Esophagus squamous epithelium (tissue), 5 donors: ENCODE data around the gene CCDC187. TPM values are rescaled to one million over a fixed set of nuclear protein-coding genes. Genes with fewer than 3 reads are reported as not detected.

ENCODE experiments used
- DNase-seq: peaks from one replicate; lab custom pipeline; 2025; lab: John Stamatoyannopoulos, UW
- H3K27ac ChIP-seq, 4 donors: fragments of 200-600 bp; sonication (generic); one replicate each; pipeline ENCODE4 v1.5.1; 2016 to 2019; ENCODE audit warnings: mild to moderate bottlenecking in 1 of 4
- H3K27me3 ChIP-seq, 4 donors: fragments of 200-600 bp; sonication (generic); 1 replicate in 3 of 4; 2 replicates in 1 of 4; pipeline versions ENCODE4 v1.5.1 to v1.6.0; 2017 to 2021; ENCODE audit warnings: antibody characterized with exemption in 1 of 4
- H3K36me3 ChIP-seq, 3 donors: fragments of 200-600 bp; sonication (generic); one replicate each; pipeline ENCODE4 v1.5.1; 2016 to 2019
- H3K4me1 ChIP-seq, 3 donors: fragments of 200-600 bp; sonication (generic); one replicate each; pipeline ENCODE4 v1.5.1; 2017 to 2019
- H3K4me3 ChIP-seq, 4 donors: fragments of 200-600 bp; sonication (generic); 1 replicate in 3 of 4; 2 replicates in 1 of 4; pipeline ENCODE4 v1.5.1; 2016 to 2019; ENCODE audit warnings: mild to moderate bottlenecking in 2 of 4, moderate library complexity in 1 of 4
- H3K9me3 ChIP-seq, 3 donors: fragments of 200-600 bp; sonication (generic); one replicate each; pipeline ENCODE4 v1.5.1; 2016 to 2019
- CTCF ChIP-seq, 6 experiments: fragments of 450-650 bp in 4 of 6; fragments of 200-600 bp in 2 of 6; sonication (generic) in 2 of 6; IDR thresholded peaks; one replicate each; pipeline ENCODE4 v1.5.1; 2016 to 2019; ENCODE audit warnings: antibody characterized with exemption in 6 of 6, mild to moderate bottlenecking in 4 of 6, moderate library complexity in 4 of 6
- POLR2A ChIP-seq, 4 donors: fragments of 450-650 bp; IDR thresholded peaks; one replicate each; pipeline ENCODE4 v1.6.1; 2017; ENCODE audit warnings: antibody characterized with exemption in 4 of 4, mild to moderate bottlenecking in 4 of 4, moderate library complexity in 3 of 4
- WGBS, 2 donors: methylation state at CpG; one replicate each; pipeline ENCODE4 v1.1.5; 2018; 5-methylcytosine and 5-hydroxymethylcytosine counted together
- intact Hi-C: fragments of 100-400 bp; cut with DNase I; formaldehyde crosslinking; loops from one replicate; pipeline ENCODE4 v1.15.0; 2022
- total RNA-seq, 4 donors: library from RNA; depleted of rRNA; stranded (reverse); fragments of >200 nt; gene quantifications; one replicate each; pipeline ENCODE4 v1.1.0, GENCODE V29; 2016
- donor health status: DM: yes; HTN: yes; CAD: no.

CCDC187 gene
- total RNA-seq, 4 donors from 2014 or later: not detected

GRCh38 chr9:136306211-136307208 lies 2.6 kb upstream of the CCDC187 start:
- no peak overlapping the region for H3K27ac ChIP-seq
- H3K9me3 ChIP-seq: no peaks in the 10 kb centered on the region
- peaks cover 0 to 80% (median 0%) of the 10 kb centered on the region in 4 donors for H3K27me3 ChIP-seq
- no peaks in the 10 kb centered on the region for H3K36me3 ChIP-seq
- H3K4me1 ChIP-seq: peaks cover 0 to 26% (median 0%) of the 10 kb centered on the region in 3 donors
- no peak overlapping the region for H3K4me3 ChIP-seq
- WGBS, 2 donors: 20 to 35% methylated on average over 2 to 8 of the region's 34 CpGs
- TF ChIP-seq CTCF (IDR thresholded peaks at IDR 0.05) (no peak), POLR2A (IDR thresholded peaks at IDR 0.05) (no peak)
- intact Hi-C loops: no loop called here
- no peak for DNase-seq

GRCh38 chr9:136305804-136306203 lies 1.9 kb upstream of the CCDC187 start:
- Histone ChIP-seq H3K36me3 (no peaks in the 10 kb centered on the region), H3K27me3 (peaks cover 0 to 73% (median 0%) of the 10 kb centered on the region in 4 donors), H3K27ac (no peak overlapping the region), H3K4me1 (peaks cover 0 to 19% (median 0%) of the 10 kb centered on the region in 3 donors), H3K9me3 (no peaks in the 10 kb centered on the region), H3K4me3 (no peak overlapping the region)
- intact Hi-C loops: no loop called here
- DNase-seq: no peak
- TF ChIP-seq CTCF (IDR thresholded peaks at IDR 0.05) (no peak), POLR2A (IDR thresholded peaks at IDR 0.05) (no peak)
- 20 to 48% methylated on average over 1 to 4 of the region's 18 CpGs for WGBS, 2 donors

- Histone ChIP-seq H3K4me1 (peaks cover 0 to 14% (median 0%) of the 10 kb centered on the region in 3 donors), H3K9me3 (no peaks in the 10 kb centered on the region), H3K27ac (no peak overlapping the region), H3K36me3 (no peaks in the 10 kb centered on the region), H3K27me3 (peaks cover 0 to 67% (median 0%) of the 10 kb centered on the region in 4 donors), H3K4me3 (no peak overlapping the region)
- TF ChIP-seq POLR2A (IDR thresholded peaks at IDR 0.05) (no peak), CTCF (IDR thresholded peaks at IDR 0.05) (no peak)
- intact Hi-C loops: no loop called here
- no peak for DNase-seq
- WGBS, 2 donors: 14 to 92% methylated on average over 3 to 4 of the region's 13 CpGs
Measured at GRCh38 chr9:136304981-136305380, 1.1 kb upstream of the CCDC187 start.

- H3K27me3 ChIP-seq: peaks cover 0 to 69% (median 0%) of the 10 kb centered on the region in 4 donors
- intact Hi-C loops: no loop called here
- H3K27ac ChIP-seq: no peak overlapping the region
- no CpG with 5 or more reads among the region's 10 CpGs for WGBS, 2 donors
- H3K36me3 ChIP-seq: no peaks in the 10 kb centered on the region
- TF ChIP-seq CTCF (IDR thresholded peaks at IDR 0.05) (no peak), POLR2A (IDR thresholded peaks at IDR 0.05) (no peak)
- H3K4me1 ChIP-seq: peaks cover 0 to 13% (median 0%) of the 10 kb centered on the region in 3 donors
- DNase-seq: no peak
- no peaks in the 10 kb centered on the region for H3K9me3 ChIP-seq
- no peak overlapping the region for H3K4me3 ChIP-seq
Measured at GRCh38 chr9:136304456-136304855, 562 bp upstream of the CCDC187 start.
